H1 (cell line): ENCODE measurements around the gene SNAPC1. TPM values are rescaled to one million over a fixed set of nuclear protein-coding genes. Genes with fewer than 3 reads are reported as not detected.

Experiments used
- CHD1 ChIP-seq: IDR thresholded peaks from 2 replicates; pipeline ENCODE4 v1.6.1; 2012; ENCODE audit warnings: low read depth, low read length, improper control_type of control experiment
- EP300 ChIP-seq, 2 experiments: IDR thresholded peaks; 1 replicate in 1 of 2; 2 replicates in 1 of 2; pipeline ENCODE4 v1.6.1; 2011 to 2012; ENCODE audit warnings: low read depth in 2 of 2, low read length in 2 of 2, mild to moderate bottlenecking in 2 of 2, borderline replicate concordance in 1 of 2, inconsistent platforms in 1 of 2, moderate library complexity in 1 of 2
- EZH2 ChIP-seq: fragments of 200-600 bp; sonication (generic); IDR thresholded peaks from 2 replicates; pipeline ENCODE4 v1.7.1; 2012; ENCODE audit warnings: low read depth, mild to moderate bottlenecking, moderate library complexity, low read length, inconsistent platforms; ENCODE audit not compliant: severe bottlenecking
- HDAC6 ChIP-seq: IDR thresholded peaks from one replicate; pipeline ENCODE4 v1.7.1; 2012; ENCODE audit warnings: low read depth, mild to moderate bottlenecking, inconsistent platforms, low read length, moderate library complexity
- NRF1 ChIP-seq: IDR thresholded peaks from 2 replicates; pipeline ENCODE4 v1.6.1; 2011; ENCODE audit warnings: mild to moderate bottlenecking, low read depth, low read length, improper control_type of control experiment
- SP1 ChIP-seq: IDR thresholded peaks from 2 replicates; pipeline ENCODE4 v1.6.1; 2011; ENCODE audit warnings: low read depth, low read length
- ZNF274 ChIP-seq: IDR thresholded peaks from 2 replicates; pipeline ENCODE4 v1.7.0; 2012; ENCODE audit warnings: low read length, borderline replicate concordance; ENCODE audit errors: extremely low read depth
- polyA plus RNA-seq, 7 experiments: library from polyadenylated mRNA; depleted of rRNA in 3 of 7; stranded (reverse) in 5 of 7; unstranded in 2 of 7; fragments of >200 nt in 5 of 7; fragments of 200-250 nt in 2 of 7; gene quantifications; 1 replicate in 5 of 7; 2 replicates in 1 of 7; 4 replicates in 1 of 7; pipeline versions ENCODE4 v1.2.1 to v1.2.3, GENCODE V29; 2011 to 2013; ENCODE audit warnings: missing spikeins in 2 of 7, mixed read lengths in 2 of 7
- total RNA-seq: library from RNA; stranded (reverse); fragmentation: NEBNext Ultra II Directional; extraction: Animal tissue kit (Norgen Biotek cat#: 25700); gene quantifications from 2 replicates; pipeline ENCODE4 v1.2.1, GENCODE V29; 2021

Gene SNAPC1
- total and polyA plus RNA-seq, 2 of the 8 experiments (the other 6 are each of a cell fraction or from before 2014, with no cell fraction given), result 5.8 to 11.1 TPM

GRCh38 chr14:61838661-61839245 is 76.5 kb downstream of the SNAPC1 start (continued):
- TF ChIP-seq EZH2 (no peak), HDAC6 (no peak), ZNF274 (no peak), EP300 (IDR thresholded peaks at IDR 0.05; ENCODE audit: borderline replicate concordance in 1 of 2, low read depth in 2 of 2, low read length in 2 of 2) (no peak), NRF1 (no peak), CHD1 (no peak), SP1 (no peak)
